HG03064 (cell line): ENCODE data around the gene FUBP3.
A peak's percentile ranks its signal among the peaks of the same experiment; 100 is the strongest.
"Not testable (repeated sequence)": the region's sequence is repeated elsewhere in the genome, so short reads cannot be mapped to it uniquely, and the experiment has no call there.

ENCODE experiments used
- ATAC-seq: cut with Tn5 transposase; IDR thresholded peaks from one replicate; pipeline ENCODE4 v1.9.1; 2021; ENCODE audit warnings: low read depth; ENCODE audit not compliant: unreplicated experiment

Gene FUBP3

DNA sequence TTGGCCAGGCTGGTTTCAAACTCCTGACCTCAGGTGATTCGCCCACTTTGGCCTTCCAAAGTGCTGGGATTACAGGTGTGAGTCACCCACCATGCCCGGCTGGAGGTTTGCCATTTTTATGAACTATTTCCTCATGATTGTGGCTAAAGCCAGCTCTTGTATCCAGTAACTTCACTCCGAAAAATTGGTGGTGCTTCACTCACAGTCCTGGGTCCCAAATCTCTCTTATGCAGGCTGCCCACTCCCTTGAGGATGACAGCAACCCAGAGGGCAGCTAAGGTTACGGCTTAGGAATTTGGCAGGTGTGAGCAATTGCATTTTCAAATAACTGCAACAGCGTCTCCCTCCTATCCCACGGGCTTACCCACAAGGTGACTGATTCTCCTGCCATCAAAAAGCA lies 23.4 kb upstream of the FUBP3 start:
- ATAC-seq: no peak

DNA sequence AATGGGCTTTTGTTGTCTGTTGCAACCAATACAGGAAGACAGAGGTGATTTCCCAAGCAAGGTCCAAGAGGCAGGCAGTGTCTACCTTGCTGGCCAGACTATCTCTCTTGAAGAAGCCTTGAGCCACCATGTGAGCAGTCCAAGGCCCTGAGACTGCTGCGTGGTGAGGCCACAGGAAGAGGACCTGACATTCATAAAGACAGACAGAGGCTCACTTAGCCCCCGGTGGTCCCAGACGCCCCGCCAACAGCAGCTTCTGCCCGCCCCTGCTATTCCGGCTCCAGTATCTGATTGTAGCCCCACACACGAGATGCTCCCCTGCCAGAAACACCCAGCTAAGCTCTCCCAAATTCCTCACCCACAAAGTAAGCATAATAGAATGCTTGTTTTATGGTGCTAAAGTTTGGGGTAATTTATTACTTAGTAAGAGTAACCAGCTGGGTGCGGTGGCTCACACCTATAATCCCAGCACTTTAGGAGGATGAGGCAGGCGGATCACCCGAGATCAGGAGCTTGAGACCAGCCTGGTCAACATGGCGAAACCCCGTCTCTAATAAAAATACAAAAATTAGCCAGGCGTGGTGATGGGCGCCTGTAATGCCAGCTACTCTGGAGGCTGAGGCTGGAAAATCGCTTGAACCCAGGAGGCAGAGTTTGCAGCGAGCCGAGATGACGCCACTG lies 22.8 kb upstream of the FUBP3 start:
- ATAC-seq: no peak

DNA sequence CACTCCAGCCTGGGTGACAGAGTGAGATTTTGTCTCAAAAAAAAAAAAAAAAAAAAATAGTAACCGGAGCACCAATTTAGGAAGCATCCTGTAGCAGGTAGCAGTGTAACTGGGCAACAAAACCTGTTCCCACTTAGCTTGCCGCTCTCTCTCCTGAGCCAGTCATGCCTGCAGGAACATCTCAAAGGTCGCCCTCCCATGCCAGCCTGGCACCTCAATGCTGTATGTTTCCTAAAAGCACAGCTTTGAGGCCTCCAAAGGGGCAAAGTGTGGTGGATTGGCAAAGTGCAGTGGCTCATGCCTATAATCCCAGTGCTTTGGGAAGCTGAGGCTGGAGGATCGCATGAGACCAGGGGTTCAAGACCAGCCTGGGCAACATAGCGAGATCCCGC lies 22.3 kb upstream of the FUBP3 start:
- ATAC-seq: no peak

DNA sequence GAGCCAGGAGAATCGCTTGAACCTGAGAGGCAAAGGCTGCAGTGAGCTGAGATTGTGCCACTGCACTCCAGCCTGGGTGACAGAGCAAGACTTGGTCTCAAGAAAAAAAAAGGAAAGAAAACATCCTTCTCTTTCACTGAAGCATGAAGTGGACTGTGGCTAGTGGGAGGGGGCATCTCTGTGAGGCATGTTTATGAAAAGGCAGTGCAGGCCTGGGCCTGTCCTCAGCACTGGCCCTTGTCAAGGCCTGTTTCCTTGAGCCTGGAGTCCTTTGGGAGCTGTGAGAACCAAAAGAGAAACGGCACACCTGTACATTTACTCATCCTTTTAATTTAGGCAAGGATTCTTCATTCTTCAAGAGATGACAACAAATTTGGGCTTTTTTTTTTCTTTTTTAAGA lies 18.3 kb upstream of the FUBP3 start:
- ATAC-seq: no peak

DNA sequence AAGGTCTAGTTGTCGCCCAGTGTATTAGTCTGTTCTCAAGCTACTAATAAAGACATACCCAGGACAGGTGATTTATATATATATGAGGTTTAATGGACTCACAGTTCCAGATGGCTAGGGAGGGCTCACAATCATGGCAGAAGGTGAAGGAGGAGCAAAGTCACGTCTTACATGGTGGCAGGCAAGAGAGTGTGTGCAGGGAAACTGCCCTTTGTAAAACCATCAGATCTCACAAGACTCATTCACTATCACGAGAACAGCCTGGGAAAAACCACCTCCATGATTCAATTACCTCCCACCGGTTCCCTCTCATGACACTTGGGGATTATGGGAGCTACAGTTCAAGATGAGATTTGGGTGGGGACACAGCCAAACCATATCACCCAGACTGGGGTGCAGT lies 16.9 kb upstream of the FUBP3 start:
- ATAC-seq: not testable (repeated sequence)

DNA sequence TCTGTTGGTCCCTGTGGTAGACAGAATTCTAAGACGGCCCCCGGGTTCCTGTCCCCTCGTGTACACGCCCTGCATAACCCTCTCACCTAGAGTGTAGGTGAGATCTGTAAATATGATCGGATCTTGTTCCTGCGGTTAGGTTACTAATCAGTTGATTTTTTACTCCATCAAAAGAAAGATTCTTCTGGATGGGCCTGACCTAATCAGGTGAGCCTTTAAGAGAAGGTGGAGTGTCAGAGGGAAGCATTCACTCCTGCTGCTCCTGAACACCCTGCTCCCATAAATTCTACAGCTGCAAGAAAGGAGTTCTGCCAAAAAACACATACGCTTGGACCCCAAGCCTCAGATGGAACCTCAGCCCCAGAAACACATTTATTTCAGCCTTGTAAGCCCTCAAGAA lies 15.6 kb upstream of the FUBP3 start:
- ATAC-seq: no peak

DNA sequence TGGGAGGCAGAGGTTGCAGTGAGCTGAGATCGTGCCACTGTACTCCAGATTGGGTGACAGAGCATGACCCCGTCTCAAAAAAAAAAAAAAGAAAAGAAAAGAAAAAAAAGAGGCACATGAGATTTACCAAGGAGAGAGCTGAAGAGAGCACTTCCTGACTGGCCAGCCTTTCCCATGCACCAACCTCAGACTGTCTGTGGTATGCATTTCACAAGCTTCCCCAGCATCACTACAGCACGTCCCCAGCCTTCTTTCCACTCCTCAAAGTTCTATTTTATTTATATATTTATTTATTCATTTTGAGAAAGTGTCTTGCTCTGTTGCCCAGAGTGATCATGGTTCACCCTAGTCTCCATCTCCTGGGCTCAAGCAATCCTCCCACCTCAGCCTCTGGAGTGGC lies 13.6 kb upstream of the FUBP3 start:
- no peak for ATAC-seq

DNA sequence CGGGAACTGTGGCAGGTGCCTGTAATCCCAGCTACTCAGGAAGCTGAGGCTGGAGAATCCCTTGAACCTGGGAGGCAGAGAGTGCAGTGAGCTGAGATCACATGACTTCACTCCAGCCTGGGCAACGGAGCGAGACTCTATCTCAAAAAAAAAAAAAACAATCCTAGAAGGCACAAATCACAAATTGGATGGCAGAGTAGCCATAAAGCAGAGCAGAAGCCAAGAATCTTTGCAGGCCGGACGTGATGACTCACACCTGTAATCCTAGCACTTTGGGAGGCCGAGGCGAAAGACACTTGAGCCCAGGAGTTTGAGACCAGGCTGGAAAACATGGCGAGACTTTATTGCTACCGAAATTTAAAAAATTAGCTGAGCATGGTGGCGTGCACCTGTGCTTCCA lies 9.2 kb upstream of the FUBP3 start:
- no peak for ATAC-seq

DNA sequence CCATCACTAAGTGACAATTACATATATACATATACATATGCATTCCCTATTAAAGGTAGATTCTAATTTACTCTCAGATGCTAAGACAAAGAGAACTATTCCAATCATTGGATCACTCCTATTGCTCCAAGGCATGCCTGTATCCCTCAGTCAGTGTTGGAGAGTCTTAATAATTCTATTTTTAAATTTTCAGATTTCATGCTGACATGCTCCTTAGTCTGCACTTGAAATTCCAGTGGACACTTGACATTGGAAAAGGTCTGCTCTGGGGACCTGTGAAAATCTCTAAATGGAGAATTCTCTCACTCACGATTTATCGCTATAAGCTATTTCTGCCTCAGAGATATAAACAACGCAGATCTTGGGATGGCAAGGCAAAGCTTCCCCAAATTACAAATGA lies 3.9 kb upstream of the FUBP3 start:
- no peak for ATAC-seq

DNA sequence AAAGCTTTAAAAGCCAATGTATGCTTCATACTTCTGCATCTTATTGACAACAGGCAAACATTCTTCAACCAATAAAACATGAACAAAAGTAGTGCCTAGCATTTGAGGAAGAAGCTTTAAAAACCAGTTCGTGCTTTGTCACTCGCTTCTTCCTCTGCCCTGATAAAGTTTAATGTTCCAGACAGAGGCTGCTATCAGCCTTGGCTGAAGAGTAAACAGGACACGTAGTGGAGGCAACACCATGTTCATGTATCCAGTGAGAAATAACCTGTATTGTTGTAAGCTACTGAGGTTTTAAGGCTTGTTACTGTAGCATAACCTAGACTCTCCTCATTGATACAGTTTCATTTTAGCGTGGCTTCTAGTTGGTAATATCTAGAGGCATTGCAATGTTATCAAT lies 3.2 kb upstream of the FUBP3 start:
- no peak for ATAC-seq

DNA sequence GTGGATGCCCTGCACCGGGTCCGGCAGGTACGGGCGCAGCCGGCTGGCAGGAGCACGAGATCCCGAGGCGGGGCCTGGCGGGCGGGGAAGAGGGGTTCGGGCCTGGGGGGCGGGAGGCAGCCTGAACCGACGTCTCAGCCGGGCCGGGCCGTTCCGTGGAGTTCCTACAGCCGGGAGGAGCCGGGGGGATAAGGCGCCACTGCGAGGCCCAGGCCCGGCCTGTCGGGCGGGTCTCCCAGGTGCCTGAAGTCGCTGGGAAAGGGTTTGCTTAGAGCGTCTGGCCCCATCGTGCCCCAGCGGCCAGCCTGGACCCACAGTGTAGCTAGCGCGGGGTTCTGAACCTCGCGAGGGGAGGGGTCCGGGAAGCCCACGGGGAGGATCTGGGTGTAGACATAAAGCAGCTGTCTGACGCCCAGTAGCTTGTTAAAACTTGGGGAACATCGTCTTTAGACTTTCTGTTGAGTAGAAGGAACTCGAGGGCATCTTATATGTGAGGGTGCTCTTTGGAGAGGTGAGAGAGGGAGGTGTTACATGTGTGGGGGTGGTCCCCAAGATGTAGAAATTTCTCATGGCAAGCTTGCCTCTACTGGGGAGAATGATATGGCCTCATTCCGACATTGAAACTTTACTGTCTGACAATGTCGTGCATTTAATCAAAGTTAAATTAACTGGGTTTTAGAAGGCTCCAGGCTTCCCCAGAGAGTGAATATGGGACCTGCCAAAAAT lies 524 bp downstream of the FUBP3 start:
- ATAC-seq: peak; percentile 41

DNA sequence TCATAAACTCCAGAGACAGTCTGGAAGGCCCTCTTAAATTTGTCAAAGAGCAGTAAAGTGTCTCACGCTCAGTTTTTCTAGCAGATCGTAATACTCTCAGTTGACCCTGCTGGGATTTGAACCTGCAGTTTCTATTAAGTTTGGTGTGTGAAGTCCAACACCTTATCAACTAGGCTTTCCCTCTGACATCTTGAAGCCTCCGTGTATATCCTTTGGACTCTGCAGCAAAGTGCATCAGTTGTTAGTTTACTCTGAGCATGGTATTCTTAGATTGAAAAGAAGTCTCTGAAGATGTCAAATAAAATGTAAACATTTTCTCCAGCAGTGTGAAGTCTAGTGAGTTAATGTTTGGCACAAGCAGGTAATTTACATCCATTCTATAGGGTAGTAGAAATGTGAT lies 2.4 kb downstream of the FUBP3 start:
- no peak for ATAC-seq

DNA sequence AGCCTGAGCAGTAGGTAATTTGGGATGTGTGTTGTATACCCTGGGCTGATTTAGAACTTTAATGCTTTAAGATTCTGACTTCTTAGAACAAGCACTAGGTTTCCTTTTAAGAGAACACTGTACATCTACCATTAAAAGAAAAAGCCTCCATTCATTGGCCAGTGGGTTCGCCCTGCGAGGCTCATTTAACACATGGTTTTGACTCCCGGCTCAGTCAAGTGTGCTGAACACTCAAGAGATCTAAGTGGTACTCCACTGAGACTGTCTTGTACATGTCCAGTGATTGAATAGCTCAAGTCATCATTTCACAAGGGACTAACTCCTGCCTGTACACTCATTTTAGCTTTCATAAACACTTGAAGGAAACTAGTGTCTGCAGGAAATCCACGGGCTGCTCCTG lies 3.9 kb downstream of the FUBP3 start:
- no peak for ATAC-seq

DNA sequence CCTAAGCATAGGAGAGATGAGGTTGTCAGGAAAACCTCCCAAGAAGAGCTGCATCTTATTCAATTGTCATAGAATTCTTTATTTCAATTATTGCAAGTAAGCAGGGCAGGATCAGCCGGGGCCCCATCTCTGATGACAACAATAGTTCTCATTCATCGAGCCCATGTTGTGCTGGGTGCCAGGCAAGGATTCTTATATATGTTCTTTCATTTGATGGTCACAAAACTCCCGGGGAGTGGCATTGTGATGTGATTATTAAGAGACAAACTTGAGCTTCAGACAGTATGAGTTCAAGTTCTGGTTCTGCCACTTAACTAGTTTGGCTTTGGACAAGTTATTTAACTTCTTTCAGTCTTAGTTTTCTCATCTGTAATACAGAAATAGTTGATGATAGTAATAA lies 8.5 kb downstream of the FUBP3 start:
- no peak for ATAC-seq

DNA sequence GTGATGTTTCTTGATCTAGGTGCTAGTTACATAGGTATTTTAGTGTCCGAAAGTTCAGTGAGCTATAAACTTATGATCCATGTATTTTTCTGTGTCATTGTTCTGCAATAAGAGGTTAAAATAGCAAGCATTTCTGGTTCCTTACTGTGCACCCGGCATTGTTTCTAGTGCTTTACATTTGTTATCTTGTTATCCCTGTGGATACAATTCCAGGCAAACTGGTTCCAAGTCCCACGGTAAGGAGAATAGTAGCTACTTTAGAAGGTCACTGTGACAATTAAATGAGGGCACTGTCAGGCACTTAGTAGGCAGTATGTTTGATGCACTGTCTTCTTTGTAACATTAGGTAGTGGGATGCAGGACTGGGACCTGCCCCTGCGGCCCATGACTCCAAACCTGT lies 9.0 kb downstream of the FUBP3 start:
- ATAC-seq: no peak

DNA sequence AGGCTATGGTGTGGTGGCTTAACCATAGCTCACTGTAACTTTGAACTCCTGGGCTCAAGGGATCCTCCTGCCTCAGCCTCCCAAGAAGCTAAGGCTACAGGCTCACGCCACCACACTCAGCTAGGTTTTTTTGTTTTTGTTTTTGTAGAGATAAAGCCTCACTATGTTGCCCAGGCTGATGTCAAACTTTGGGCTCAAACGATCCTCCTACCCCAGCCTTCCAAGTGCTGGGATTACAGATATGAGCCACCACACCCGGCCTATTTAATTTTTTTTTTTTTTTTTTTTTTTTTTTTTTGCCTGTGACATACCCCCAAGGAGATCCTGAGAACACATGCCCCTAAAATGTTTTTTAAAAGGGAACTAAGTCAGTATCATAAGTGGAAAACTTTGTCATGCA lies 10.4 kb downstream of the FUBP3 start:
- ATAC-seq: no peak

DNA sequence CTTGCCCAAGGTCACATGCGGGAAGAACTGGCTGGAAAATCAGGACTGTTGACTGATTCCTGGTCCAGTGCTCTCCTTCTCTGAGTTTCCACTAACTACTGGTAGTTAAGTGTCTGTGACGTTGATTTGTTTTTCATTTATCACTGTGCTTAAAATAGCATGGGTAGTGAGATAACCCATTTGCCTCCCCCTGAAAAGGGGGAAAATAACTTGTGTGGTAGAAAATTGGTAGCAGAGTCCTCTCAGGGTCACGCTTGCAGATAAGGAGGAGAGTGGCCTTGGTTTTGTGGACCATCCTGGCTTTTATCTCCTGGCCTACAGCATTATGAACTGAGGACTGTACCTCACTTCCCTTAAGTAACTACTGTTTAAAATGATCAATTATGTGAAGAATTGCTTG lies 10.9 kb downstream of the FUBP3 start:
- ATAC-seq: no peak

DNA sequence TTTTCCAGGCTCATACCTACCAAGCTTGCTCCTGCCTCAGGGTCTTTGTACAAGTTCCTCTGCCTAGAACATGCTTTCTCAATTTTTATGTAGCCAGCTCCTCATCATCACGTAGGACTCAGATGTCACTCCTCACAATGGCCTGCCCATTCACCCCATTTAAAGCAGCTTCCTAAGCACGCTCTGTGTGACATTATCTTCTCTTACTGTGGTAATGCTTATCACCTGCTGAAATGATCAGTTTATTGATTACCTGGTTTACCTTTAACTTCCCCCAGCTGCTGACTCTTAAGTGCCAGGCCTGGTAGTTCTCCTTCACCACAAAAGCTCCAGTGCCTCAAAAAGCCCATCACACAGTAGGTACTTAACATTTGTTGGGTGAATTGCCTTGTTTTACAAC lies 13.6 kb downstream of the FUBP3 start:
- ATAC-seq: no peak

DNA sequence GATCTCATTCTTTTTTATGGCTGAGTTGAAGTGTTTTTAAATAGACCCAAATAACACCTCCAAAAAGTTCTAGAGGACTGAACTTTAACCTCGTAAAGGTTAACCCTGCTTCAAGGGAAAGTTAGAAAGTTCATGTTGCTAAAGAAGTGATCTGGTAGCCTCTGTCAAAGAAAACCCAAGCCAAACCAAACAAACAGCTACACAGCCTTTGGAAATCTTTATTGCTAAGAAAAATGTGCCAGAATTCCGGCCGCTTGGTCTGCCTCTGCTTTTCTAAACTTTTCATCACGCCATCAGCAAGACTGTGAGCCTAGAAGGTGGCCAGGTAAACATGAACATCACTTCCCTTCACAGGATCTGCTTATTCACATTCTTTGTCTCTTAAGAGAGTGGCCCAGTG lies 17.9 kb downstream of the FUBP3 start:
- ATAC-seq: no peak

DNA sequence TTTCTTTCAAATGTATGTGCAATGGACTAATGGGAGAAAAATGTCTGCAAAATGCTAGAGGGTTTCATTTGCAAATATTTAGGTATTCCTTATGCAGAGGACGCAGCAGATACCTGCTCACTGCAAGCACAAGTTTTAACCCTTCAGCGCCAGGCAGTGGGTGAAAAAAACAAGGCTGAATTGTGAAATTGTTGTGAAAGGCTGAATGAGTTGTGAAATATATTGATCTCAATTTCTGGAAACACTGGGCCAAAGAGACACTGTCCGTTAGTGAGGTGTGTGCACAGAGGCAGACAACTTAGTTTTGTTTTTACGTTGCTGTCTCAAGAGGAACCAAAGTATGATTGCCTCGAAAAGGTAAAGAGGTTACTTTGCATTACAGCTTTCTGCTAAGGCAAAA lies 18.8 kb downstream of the FUBP3 start:
- ATAC-seq: no peak

DNA sequence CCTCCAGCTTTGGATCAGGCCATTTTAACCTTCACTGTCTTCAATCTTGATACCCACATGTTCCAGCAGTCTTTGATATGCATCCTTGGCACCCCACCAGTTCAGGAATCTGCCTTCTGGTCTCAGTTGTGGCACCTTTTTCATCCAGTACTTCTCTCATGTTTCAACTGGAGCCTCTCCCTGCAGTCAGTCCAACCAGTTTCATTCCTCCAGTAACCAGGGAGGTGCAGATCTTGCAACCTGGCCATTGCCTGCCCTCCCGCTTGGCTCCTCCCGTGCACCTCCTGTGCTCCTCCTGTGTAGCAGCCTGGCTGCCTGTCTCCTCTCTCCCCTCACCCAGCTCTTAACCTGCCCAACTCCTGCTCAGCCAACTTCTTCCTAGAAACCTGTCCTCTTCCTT lies 20.2 kb downstream of the FUBP3 start:
- ATAC-seq: no peak

DNA sequence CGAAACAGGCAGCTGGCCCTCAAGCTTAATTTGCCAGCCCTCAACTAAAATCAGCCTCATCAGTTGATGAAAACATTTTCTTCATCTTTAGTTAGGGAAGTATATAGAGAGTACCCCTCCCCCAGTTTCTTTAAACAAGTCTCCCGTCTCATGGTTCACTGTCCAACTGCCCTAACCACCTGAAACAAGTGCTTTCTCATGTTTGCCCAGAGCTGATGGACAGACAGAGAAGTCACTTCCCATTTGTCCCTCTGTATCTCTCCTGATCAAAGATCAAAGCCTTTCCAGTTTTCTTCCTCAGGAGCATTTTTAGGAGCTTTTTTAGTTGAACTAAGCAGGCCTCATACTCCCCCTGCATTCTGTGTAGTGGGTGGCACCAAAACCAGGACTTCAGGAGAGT lies 21.7 kb downstream of the FUBP3 start:
- ATAC-seq: no peak

DNA sequence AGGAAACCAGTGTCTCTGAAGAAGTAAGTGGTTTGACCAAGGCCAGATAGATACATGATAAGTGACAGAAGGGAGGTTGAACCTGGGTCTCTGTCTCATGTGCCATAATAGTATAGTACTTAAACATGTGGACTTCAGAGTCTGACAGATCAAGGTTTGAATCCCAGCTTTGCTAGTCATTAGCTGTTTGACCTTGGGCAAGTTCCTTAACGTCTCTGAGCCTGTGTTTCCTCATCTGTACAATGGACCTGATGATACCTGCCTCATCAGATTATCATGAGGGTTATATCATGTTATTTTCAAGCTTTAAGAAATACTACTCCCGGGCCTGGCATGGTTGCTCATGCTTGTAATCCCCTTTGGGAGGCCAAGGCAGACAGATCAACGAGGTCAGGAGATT lies 24.9 kb downstream of the FUBP3 start:
- ATAC-seq: no peak
